SK-N-SH (cell line): ENCODE measurements around the gene BCAT1.

Experiments used
- YY1 ChIP-seq: IDR thresholded peaks from 2 replicates; pipeline ENCODE4 v1.4.0; 2012; ENCODE audit warnings: low read depth, mild to moderate bottlenecking
- TF ChIP-seq, protein P1 (sequence below): fragments of 200-600 bp; sonication (generic); IDR thresholded peaks from 2 replicates; pipeline ENCODE4 v1.6.1; 2017; ENCODE audit warnings: antibody characterized with exemption, mild to moderate bottlenecking, moderate library complexity

DNA sequence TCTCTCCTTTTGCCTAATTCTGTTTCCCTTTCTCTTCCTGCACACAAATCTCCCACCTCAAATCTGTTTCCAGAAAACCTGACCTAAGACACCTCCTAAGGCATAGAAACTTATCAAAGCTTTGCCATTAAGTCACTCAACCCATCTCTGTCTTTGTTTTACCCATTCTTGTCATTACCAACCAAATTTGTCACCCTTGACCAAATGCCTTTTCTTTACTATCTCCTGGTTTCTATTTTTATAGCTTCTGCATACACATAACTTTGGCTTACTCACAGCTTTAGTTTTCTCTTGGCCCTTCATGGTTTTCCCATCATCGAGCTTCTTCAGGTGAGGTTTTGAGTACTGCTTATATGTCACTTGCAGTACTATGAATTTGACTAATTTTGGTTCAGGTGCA, 184.2 kb downstream of the BCAT1 start:
- TF ChIP-seq, protein P1, sequence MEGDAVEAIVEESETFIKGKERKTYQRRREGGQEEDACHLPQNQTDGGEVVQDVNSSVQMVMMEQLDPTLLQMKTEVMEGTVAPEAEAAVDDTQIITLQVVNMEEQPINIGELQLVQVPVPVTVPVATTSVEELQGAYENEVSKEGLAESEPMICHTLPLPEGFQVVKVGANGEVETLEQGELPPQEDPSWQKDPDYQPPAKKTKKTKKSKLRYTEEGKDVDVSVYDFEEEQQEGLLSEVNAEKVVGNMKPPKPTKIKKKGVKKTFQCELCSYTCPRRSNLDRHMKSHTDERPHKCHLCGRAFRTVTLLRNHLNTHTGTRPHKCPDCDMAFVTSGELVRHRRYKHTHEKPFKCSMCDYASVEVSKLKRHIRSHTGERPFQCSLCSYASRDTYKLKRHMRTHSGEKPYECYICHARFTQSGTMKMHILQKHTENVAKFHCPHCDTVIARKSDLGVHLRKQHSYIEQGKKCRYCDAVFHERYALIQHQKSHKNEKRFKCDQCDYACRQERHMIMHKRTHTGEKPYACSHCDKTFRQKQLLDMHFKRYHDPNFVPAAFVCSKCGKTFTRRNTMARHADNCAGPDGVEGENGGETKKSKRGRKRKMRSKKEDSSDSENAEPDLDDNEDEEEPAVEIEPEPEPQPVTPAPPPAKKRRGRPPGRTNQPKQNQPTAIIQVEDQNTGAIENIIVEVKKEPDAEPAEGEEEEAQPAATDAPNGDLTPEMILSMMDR: no peak
- TF ChIP-seq YY1: no peak
